GM12891 (cell line): Measurements from ENCODE around the gene STOML2.

Experiments
- PAX5 ChIP-seq: IDR thresholded peaks from 2 replicates; pipeline ENCODE4 v1.6.1; 2011; ENCODE audit warnings: low read length, moderate library complexity, mild to moderate bottlenecking; ENCODE audit not compliant: insufficient read depth, severe bottlenecking
- POLR2A ChIP-seq: IDR thresholded peaks from 2 replicates; pipeline ENCODE4 v1.6.1; 2011; ENCODE audit warnings: low read depth, low read length, control low read depth
- POLR2AphosphoS5 ChIP-seq: IDR thresholded peaks from 2 replicates; pipeline ENCODE4 v1.6.1; 2011; ENCODE audit warnings: low read depth, low read length, control low read depth
- TAF1 ChIP-seq: IDR thresholded peaks from 2 replicates; pipeline ENCODE4 v1.6.1; 2011; ENCODE audit warnings: low read depth, low read length, control low read depth

DNA sequence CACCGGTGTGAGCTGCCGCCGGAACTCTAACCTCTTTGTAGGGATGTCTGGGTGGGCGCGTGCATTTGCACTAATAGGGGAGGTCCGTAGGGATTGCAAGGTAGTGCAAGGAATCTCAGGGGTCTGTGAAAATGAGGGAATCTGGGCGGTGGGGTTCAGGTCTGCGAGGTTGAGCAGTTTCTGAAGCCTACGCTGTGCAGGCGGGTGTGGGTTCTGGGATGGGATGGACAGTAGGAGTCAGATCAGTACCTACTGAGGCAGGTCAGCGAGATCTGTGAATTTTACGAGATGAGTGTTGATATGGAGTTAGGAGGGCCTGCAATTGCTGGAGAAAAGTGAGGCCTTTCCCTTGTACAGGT lies 13.6 kb upstream of the STOML2 start:
- TF ChIP-seq PAX5: no peak
- no peak for TF ChIP-seq POLR2A
- no peak for TF ChIP-seq POLR2AphosphoS5
- TF ChIP-seq TAF1: no peak
